CD1c-positive myeloid dendritic cell (primary cell): ENCODE measurements around the gene ADIG.
A peak's percentile ranks its signal among the peaks of the same experiment; 100 is the strongest.
"Not testable (repeated sequence)": the region's sequence is repeated elsewhere in the genome, so short reads cannot be mapped to it uniquely, and the experiment has no call there.

Source experiments
- DNase-seq: peaks from one replicate; pipeline ENCODE4 v3.0.0-alpha.2; 2016; ENCODE audit errors: extremely low spot score

Gene ADIG

DNA sequence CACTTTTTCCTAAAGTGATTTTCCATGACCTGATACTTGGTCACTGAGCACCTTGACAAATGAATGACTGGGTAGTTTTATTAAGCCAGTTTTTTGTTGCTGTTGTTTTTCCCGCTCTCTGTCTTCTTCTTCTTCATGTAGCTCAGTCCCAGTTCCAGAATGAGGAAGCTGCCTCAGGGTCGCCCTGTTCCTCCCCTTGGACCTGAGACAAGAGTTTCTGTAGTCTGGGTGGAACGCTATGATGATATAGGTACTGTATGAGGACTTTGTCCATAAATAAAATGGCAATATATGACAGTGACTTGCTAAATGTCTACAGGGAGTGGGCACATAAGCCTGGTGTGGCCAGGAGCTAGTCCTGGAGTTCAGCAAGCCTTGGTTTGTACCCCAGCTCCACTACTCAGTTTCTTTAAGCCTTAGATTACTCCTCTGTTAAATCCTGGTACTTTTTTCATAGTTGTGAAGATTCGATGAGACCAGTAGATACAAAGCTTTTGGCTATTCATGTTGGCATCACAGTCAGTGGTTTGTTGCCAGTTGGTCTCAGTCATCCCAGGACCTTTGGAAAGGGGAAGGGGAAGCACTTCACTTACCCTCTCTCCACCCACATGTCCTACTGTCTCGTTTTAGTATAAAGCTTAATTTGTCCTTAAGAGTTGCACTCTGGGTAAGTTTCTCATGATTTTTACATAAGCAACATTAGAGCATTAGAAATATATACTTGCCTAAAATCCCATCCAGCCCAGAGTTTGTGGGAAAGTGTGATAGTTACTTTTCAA is 11.1 kb upstream of the ADIG start:
- peak; percentile 75 for DNase-seq

DNA sequence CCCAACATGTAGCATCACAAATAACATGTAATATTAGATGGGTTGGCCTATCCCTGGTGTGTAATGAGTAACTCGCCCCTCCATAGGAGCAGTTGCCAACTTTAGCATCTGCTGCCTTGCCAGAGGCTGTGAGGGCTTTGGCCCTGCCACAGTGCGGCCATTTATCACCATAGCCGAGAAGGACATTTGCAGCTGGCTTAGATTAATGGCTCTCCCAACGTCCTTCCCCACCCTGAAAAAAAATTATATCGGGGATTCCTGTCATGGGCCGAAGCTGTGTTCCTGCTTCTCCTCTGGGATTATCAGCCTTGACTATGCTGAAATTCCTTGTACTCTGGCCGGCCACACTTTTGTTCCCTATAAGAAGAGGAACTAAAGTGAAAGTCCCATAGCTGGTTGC is 7.6 kb upstream of the ADIG start:
- DNase-seq: peak; percentile 11

- DNase-seq: no peak
These were observed 1.6 kb upstream of the ADIG start for GRCh38 chr20:38579219-38579910.

DNA sequence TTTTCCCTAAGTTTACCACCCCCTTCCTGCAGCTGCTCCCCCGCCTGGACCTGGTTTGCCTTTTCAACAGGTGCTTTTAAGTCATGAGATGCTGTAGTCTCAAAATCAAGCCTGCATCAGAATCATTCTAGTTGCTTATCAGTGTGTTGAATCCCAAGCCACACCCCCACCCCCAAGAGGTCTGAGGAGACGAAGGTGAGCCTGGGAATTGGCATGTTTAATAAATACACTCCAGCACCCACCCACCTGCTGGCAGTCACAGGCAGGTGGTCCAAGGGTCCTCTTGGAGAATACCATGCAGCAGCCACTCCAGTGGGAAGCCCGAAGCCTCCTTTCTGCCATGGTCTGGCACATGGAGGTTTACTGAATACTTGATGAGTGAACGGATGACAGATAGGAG is 1.1 kb upstream of the ADIG start:
- no peak for DNase-seq

- no peak for DNase-seq
These were observed 897 bp downstream of the ADIG start for GRCh38 chr20:38581830-38582358.

GRCh38 chr20:38583306-38583705 is 2.3 kb downstream of the ADIG start:
- DNase-seq: no peak

DNA sequence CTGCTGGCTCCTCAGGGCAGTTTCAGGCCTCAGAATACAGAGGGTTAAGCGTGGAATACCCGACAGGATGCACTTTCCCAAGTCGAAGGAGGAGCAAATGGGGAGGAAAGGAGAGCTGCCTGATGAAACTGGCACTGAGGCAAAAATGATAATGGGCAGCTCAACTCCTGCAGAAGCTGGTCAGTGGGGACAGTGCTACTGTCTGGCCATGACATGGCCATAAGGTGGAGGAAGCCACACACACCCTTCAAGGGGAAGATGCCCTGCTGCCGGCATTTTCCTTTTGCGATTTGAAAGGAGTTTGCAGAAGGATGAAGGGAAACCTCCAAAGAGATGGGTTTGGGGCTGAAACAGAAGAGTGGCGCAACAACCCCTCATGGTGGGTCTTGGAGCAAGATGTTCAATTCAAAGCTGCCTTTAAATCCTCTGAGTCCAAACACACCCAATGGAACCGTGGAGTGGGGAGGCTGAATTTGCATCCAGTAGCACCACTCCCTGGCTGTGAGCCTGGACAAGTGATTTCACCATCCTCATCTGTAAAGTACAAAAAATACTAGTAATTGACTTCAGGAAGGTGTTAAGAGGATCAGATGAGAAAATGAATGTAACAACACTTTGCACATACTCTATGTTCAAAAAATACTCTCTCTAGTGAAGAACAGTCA is 3.2 kb downstream of the ADIG start:
- no peak for DNase-seq

DNA sequence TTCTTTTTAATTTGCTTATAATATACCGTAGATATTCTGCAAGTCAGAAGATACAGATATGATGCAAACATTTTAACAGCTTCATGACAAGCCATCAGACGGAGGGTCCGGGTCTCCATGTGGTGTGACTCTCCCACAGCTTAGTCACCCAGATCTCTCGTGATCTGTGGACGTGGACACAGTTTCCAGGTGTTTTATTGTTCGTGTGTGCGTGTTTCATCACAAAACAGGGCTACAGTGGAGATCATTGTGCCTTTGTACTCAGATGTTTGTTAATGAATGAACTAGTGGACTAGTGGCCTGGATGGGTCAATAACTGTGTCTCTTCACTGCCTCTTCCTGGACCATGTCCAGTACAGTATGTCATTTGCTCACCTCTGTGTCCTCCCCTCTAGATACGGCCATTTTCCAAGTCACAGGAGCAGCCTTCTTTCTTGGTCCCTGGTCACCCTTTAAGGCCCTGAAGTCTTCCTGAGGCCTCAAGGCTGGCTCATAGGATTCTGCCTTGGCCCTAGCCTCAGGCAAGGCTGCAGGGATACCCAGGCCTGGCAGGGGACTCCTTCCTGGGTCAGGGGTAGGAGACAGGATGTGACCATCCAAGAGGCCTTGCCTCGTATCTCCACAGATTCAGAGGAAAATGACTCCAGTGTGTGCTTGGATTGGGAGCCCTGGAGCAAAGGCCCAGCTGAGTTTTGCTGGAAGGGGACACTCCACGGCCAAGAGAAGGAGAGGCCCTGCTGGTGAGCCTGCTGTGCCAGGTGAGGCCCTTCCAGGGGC is 4.6 kb downstream of the ADIG start:
- DNase-seq: no peak

GRCh38 chr20:38586181-38586525 is 5.2 kb downstream of the ADIG start:
- DNase-seq: no peak

GRCh38 chr20:38588303-38588702 is 7.3 kb downstream of the ADIG start:
- DNase-seq: no peak

DNA sequence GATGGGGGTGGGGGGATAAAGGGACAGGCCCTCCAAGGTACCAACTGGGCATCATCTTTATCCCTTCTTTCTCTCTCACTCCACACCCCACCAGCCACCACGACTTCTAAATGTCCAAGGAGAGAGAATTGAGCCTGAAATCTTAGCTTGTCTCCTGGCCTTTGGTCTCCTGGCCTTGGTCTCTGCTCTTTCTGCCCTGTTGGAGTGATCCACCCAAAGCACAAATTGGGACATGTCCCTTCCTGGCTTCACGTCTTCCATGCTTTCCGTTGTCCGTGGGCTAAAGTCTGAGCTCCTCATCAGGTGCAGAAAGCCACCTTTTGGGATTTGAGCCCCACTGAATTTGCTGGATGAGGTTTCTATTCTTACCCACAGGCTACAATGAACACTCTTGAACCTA is 8.4 kb downstream of the ADIG start:
- no peak for DNase-seq

- DNase-seq: no peak
These were observed 9.1 kb downstream of the ADIG start for GRCh38 chr20:38589967-38590675.

DNA sequence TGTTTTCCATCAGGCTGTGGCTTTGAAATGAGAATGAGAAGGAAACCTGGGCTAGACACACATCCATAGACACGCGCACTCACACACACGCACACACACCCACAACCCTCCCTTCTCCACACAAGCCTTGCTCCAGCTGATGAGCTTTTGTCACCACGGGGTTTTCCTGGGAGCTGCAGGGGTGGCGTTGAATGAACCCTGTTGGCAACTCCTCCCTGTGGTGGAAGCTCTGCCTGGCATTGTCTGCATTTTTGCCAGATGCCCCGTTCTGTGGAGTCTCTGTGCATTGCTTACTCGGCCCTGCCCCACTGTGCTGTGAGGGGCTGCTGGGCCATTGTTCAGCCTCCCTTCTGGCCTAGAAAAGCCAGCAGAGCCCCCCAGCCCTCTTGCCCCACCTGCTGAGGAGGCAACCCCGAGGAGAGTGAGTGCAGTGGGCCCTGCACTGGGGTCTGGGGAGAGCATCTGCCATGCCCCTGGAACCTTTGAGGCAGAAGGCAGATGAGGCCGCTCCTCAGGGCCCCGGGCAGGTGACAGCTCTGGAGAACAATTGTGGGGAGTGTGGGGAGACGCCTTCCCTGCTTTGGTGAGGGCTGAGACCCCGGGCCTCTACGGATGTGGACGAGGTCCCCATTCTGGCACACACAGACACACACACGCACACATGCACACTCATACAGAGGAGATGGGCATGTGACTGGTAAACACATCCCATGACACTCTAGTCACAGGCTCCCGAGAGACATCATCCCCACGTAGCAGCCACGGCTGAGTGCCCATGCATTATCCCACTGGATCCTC is 9.9 kb downstream of the ADIG start:
- no peak for DNase-seq

GRCh38 chr20:38591474-38592410 is 10.7 kb downstream of the ADIG start:
- DNase-seq: no peak

DNA sequence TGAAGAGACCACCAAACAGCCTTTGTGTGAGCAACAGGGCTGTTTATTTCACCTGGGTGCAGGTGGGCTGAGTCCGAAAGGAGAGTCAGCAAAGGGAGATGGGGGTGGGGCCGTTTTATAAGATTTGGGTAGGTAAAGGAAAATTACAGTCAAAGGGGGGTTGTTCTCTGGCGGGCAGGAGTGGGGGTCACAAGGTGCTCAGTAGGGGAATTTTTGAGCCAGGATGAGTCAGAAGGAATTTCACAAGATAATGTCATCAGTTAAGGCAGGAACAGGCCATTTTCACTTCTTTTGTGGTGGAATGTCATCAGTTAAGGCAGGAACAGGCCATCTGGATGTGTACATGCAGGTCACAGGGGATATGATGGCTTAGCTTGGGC is 11.4 kb downstream of the ADIG start:
- DNase-seq: not testable (repeated sequence)

DNA sequence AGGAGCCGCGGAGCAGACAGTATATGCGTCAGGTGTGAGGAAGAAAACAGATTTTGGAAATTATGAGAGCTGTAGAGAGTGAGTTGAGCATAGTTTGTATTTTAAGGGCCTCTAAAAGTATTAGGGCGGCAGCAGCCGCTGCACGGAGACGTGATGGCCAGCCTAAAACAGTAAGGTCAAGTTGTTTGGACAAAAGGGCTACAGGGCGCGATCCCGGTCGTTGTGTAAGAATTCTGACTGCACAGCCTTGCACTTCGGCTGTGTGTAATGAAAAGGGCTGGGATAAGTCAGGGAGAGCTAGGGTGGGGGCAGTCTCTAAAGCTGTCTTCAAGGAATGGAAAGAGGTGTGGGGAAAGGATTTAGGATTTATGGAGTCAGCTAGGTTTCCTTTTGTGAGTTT is 13.3 kb downstream of the ADIG start:
- not testable (repeated sequence) for DNase-seq

GRCh38 chr20:38595886-38596285 is 14.9 kb downstream of the ADIG start:
- DNase-seq: not testable (repeated sequence)

GRCh38 chr20:38599410-38599882 is 18.4 kb downstream of the ADIG start:
- DNase-seq: no peak

GRCh38 chr20:38600057-38600456 is 19.1 kb downstream of the ADIG start:
- DNase-seq: no peak
